ENCODE data around the gene SH3GL2.

- TF ChIP-seq FOXP2 (optimal IDR thresholded peaks at IDR 0.05; ENCODE audit: borderline replicate concordance, extremely low read depth, extremely low read length, insufficient read depth) (no peak), REST (IDR thresholded peaks at IDR 0.05; ENCODE audit: insufficient read depth in 1 of 2, low read depth in 2 of 2, low read length in 2 of 2) (no peak), POLR2AphosphoS5 (IDR thresholded peaks at IDR 0.05; ENCODE audit: low read depth, low read length) (no peak), TAF1 (IDR thresholded peaks at IDR 0.05; ENCODE audit: borderline replicate concordance, insufficient read depth, low read length) (no peak), SIN3A (IDR thresholded peaks at IDR 0.05; ENCODE audit: borderline replicate concordance, insufficient read depth, low read length) (no peak)
Observed at GRCh38 chr9:17761984-17762676, 183.3 kb downstream of the SH3GL2 start.

Measured in PFSK-1 (cell line).